ENCODE data around the gene PSMA6.

GRCh38 chr14:35353409-35354172 lies 61.4 kb downstream of the PSMA6 start:
- no peak for TF ChIP-seq CTCF (IDR thresholded peaks at IDR 0.05; ENCODE audit: low read depth, low read length, poor library complexity, severe bottlenecking)
- no peak for TF ChIP-seq EZH2phosphoT487 (IDR thresholded peaks at IDR 0.05; ENCODE audit: borderline replicate concordance, low read length)

Data from DOHH2 (cell line).